ENCODE data around the gene PPFIBP1.
"Not testable (repeated sequence)": the region's sequence is repeated elsewhere in the genome, so short reads cannot be mapped to it uniquely, and the experiment has no call there.

Gene PPFIBP1

DNA sequence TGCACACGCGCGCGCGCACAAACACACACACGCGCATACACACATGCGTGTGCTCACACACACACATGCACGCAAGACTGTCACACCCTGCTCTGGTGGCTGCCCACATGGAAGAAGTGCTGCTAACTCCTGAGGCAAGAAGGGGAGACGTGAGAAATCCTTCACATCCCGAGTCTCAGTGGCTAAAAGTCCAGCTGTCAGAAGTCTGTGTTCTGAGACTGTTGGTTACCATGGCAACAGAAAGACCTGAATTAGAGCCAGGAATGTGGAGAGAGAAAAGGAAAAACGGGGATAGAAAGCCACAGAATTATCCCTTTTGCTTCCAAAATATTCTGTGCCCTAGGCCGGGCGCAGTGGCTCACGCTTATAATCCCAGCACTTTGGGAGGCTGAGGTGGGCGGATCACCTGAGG, 71.2 kb downstream of the PPFIBP1 start:
- DNase-seq, result peak; percentile 84

DNA sequence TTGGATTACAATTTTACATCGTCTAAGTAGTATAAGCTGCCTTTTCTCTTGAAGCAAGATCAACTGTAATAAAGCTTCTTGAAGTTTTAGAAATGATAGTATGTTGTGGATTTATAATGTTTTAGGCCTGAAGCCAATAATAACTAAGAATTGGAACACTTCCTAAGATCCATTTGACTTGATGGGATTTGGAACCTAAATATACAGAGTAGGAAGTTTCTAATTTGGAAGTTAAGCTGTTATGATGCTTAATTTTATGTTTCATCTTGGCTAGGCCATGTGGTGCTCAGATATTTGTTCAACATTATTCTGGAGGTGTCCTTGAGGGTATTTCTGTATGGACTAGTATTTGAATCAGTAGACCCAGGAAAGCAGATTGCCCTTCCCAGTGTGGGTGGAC, 74.9 kb downstream of the PPFIBP1 start:
- DNase-seq, result not testable (repeated sequence)

DNA sequence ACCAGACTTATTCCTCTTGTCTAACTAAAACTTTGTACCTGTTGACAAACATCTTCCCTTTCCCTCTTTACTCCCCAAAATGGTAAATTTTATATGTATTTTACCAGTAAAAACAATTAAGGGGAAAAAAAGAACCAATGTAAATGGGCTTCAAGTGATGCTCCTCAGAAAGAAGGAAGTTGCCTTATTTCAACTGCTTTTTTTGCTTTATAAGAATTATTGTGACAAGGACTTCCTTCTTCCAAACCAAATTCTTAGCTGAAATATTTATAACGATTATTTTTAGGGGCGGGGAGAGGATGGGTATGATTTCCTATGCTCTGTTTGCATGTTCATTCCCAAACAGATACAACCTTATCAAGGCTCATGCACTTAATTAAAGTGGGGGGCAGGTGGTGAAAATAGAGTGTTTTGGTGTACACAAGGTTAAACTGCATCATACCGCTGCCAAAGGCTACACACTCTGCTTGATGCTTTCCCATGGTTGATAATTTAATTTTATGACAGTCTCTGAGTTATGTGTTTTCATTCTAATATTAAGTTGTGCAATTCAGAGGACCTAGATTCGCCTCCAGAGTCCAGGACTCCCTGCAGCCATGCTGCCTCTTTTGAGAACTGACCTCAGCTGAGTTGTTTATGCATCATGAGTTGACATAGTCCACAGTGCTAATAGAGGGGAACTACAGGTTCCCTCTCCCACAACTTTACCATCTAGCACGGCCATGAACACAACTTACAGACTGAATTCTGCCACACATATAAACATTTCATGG, 77.2 kb downstream of the PPFIBP1 start:
- not testable (repeated sequence) for DNase-seq

DNA sequence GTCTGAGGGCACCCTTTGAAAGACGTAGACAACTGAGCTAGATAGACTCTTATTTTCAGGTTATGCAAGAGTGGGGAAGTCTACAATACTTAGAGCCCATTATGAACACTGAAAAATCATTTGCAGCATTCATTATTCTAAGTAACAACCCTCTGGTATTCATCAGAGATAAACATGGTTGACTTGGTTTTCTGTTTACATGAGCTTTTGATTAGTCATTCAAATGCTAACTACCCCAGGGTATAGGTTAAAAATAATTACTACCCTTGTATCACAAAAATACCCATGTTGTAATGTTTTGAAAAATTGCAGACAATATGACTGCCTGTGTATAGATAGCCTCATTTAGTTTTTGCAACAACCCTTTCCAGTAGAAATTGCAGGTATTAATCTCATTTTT, 78.5 kb downstream of the PPFIBP1 start:
- DNase-seq, result no peak

DNA sequence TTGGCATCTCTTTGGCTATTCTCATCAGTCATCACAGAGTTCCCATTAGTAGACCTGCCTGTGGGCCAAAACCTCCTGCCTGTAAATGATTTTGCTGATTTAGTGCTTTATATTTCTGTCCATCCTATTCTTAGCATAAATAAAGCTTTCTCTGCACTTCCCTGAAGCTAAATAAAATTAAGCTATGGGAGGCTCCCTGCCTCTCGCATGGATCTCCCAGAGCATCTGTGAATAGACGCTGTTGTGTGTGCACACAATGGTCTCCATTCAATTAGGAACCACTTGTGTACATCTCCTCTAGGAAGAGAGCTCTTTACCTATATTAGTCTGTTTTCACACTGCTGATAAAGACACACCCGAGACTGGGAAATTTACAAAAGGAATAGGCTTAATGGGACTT, 80.4 kb downstream of the PPFIBP1 start:
- no peak for DNase-seq

DNA sequence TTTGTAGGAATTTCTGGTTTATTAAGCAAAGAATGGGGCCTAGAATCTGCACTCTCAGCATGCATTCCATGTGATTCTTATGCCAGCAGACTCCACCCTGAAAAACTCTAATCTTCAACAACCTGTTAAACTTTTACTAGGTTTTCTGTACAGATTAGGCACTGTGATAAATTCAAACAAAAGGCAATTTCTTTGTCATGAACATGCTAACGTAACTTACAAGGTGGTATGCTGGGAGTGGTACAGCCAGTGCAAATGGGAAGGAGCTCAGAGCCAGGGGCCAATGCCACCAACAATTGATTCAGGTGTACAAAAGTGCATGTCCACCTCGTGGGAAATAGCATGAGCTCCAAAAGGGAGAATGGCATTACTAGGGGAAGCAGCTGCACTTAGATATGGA, 83.0 kb downstream of the PPFIBP1 start:
- no peak for DNase-seq

DNA sequence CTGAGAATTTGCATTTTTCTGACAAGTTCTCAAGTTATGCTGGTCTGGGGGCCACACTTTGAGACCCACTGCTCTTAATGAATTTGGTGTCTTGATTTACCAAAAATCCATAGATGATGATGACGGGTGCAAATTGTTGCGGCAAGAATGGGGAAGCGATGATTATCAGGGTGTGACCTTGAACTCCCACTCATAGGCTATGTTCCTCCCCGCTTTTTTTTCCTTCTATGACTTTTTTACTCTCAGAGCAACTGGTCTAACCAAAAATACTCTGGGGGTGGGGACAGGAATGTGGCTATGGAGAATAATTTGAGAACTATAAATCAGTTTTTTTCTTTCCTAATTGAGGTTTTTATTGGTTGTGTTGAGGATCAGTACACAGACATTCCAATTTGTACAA, 83.6 kb downstream of the PPFIBP1 start:
- DNase-seq, result no peak

DNA sequence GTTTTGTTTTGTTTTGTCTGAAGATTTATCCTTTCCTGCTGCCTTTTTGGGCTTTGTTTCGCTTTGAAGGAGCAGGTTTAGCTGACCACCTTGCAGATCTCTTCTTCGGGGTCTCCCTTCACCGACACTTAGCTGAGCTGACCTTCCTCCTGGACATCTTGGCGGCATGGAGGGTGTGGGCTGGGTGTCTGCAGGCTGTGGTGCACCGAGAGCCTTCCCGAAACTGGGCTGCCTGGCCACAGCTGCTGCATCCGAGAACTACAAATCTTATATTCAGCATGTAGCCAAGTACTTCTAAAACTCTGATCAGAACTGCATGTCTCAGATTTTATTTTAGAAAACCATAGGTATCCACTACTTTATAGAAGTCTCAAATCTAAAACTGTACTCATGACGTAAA, 84.9 kb downstream of the PPFIBP1 start:
- DNase-seq, result no peak

DNA sequence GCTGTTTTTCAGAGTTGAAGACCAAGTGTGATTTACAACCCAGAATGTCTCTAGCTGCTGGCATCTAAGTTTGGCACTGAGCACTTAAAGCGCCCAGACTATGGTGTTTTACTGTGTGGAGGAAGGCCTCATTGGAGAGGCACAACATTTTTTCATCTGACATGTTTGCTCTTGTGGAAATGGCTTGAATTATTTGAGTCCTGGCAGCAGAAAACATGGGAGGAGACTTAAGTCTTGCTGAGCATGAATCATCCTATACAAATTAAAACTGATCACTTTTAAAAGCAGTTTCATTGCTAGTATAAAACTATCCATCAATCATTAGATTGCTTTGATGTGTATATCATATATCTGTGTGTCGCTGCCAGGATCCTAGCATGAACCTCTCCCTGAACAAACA, 86.4 kb downstream of the PPFIBP1 start:
- DNase-seq, result no peak

DNA sequence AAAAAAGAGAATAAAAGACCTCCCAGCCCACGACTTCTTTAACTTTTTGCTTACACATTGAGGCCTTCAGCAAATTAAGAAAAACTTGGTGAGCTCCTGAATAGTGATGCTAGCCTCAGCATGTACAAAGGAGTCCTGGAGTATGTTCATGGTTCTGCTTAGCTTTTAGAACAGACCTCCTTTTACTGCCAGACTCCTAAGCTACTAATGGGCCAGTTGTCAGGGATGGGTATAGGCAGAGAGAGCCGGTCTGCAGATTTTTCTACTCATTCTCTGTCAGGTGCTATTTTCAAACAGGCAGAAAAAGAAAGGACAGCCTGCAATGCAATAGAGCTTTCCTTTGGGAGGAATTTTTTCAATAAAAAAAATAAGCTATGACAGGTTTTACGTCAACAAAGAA, 90.4 kb downstream of the PPFIBP1 start:
- no peak for DNase-seq

DNA sequence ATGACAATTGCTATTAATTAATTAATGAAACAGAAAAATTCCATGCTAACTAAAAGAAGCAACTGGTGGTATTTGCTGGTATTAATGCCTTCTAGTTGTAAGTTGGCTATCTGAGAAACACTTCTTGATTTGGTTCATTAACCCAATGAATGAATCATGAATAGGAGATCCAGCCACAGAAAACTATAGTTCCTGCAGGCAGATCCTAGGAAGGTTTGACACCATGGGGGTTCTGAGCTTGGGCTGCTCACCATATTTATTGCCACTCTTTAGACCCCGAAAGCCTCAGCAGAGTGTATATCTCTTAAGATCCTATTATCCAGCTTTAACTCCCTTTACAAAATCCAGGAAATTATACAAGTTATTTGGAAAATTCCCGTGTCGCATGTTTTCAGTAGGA, 90.9 kb downstream of the PPFIBP1 start:
- DNase-seq, result no peak

DNA sequence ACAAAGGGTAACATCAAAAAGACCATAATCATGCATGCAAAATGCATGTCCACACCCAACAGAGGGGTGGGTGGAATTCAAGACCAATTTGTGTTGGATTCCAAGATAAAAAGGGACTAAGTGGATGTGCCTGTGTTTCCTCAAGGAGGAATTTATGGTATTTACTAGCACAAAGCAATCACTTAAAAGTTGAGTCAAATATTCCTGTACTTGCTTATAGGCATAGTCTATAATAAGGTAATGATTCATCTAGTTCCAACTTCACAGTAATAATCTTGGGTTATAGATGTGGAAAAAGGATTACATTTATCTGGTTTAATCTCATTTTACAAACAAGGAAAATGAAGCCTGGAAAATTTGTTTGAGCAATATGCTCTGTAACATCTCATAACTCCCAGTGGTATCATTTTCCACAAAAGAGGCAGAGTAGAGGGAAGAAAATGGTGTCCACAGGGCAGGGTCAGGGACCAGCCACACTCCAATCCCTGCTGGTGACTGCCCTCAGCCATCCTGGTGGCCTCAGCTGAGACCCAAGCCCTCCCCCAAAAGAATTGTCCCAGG, 91.4 kb downstream of the PPFIBP1 start:
- DNase-seq, result no peak

DNA sequence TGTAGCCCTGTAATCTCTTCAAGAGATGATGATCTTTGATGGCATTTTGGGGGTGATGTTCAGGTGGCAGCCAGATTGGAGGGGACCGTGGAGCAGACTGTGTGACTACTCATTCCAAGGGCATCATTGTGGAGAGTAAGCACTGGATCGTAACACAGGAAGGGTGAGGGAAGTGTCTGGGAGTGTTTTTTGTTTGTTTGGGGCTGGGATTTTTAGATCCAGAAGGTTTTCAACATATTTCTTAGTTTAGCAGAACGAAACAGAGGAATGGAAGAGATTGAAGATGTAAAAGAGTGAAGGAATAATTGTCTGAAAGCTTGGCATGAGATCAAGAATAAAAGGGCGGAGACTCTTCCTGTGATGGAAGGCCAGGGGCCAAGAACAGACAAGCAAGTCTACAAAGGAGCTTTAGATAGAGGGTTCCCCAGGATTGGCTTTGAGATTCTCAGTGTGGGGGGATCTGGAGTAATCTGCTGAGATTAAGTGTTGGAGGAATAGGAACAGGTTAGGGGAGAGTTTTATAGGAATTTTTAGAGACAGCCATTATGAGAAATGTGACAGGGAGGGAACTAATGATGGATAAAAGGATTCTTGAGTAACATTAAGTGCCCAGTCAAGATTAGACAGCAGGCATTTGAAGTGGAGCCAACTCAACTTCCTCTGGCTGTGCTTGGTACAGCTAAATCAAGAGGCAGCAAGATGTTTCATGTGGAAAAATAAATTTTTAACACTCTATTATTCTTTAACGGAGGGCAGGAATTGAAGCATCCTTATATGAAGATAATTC, 92.5 kb downstream of the PPFIBP1 start:
- DNase-seq, result no peak

DNA sequence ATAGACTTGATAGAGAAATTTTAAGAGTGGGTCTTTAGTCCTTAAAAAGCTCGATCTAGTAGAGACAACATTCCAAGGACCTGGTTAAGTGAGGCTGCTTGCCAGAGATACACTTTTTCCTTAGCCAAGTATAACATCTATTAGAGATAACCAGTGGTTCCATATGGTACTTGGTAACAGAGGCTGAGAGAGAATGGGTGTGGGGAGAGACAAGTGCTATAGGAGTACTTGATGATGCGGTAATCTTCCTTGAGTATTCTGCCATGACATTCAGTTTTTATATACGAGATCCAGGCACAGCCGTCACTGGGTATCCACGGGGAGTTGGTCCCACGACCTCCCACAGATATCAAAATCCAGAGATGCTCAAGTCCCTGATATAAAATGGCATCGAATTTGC, 94.8 kb downstream of the PPFIBP1 start:
- no peak for DNase-seq

DNA sequence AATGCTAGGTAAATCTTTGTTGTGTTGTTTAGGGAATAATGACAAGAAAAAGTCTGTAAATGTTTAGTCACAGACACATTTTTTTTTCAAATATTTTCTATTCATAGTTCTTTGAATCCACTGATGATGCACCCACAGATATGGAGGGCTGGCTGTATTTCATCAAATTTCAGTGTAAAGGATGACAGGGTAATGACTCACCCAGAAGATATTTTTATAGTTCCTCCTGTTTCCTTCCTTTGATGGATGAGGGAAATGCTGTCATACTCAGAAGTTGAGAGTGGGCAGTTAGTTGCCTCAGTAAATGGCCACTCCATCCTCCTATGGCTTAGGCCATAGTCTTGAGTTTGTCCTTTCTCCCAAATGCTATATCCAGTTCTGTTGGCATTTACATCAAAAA, 95.3 kb downstream of the PPFIBP1 start:
- no peak for DNase-seq

DNA sequence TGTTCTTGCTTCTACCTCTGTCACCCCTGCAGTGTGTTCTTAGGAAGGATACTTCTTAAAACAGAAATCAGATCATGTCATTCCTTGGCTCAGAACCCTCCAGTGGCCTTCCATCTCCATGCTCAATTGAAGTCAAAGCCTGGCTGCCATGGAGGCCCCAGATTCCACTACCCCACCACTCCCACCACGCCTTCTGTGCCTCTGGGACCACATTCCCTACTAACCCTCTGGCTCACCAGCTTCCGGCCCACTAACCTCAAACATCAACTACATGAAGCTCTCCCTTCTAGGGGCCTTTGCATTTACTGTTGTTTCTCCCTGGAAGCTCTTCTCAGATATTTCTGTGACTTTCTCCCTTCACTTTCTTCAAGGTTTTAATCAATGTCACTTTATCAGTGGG, 96.1 kb downstream of the PPFIBP1 start:
- DNase-seq, result no peak

DNA sequence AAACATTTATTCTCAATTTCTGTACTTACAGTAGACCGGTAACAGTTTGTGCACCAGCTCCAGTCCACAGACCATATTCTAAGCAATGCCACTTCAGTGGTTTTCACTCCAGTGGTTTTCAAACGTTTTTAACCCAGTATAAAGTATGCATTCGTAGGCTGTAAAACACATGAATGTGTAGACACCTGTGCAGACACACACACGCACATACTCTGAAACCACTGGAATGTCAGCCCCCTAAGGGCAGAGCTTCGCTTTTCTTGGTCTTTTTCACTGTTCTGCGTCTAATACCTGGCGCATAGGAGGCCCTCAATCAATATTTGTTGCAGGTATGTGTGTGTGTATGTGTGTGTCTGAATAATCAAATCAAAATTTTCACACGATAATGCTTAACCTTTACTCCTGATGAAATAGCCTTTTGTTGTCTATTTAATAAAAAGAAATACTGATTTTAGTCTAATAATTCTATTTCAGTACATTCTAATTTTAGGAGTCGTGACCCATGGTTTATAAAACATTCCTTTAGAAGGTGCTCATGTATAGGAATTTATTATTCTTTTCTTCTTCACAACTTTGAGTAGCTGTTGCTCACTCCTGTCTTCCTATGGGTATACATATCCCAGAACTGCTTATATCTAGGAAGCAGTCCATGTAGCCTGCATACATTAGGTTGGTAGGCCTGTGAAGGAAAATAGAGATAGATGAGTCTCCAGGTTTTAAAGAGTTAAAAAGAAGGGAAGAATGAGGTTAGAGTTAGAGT, 98.6 kb downstream of the PPFIBP1 start:
- no peak for DNase-seq

DNA sequence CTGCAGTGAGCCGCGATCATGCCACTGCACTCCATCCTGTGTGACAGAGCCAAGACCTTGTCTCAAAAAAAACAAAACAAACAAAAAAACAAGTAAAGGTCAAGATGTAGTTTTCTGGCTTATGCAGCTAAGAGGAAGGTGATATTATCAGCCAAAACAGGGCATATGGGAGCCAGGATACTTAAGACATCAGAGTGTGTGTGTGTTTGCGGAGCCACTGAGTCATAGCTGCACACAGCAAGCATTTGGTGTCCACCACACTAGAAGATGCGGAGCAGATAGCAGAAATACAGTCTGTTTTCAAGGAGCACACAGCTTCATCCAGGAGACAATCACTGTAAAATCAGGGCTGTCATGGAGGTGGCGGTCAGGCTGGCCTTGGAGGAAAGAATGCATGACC, 99.6 kb downstream of the PPFIBP1 start:
- no peak for DNase-seq

DNA sequence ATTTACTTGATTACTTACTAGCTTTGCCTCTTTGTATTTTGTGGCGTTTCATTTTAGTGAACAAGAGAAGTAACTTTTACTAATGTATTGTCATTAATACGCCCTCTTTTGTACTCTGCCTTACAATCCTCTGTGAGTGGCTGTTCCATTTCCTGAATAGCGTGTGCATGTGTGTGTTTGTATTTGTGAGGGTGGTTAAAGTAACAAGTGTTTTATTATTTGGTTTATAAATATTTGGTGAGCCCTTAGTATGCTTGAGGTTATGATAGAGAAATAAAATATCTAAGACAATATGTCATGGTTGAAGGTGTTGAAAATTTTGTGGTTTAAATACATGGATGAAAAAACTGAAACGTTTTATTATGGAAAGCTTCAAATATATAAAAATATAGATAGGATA, 100.6 kb downstream of the PPFIBP1 start:
- no peak for DNase-seq

DNA sequence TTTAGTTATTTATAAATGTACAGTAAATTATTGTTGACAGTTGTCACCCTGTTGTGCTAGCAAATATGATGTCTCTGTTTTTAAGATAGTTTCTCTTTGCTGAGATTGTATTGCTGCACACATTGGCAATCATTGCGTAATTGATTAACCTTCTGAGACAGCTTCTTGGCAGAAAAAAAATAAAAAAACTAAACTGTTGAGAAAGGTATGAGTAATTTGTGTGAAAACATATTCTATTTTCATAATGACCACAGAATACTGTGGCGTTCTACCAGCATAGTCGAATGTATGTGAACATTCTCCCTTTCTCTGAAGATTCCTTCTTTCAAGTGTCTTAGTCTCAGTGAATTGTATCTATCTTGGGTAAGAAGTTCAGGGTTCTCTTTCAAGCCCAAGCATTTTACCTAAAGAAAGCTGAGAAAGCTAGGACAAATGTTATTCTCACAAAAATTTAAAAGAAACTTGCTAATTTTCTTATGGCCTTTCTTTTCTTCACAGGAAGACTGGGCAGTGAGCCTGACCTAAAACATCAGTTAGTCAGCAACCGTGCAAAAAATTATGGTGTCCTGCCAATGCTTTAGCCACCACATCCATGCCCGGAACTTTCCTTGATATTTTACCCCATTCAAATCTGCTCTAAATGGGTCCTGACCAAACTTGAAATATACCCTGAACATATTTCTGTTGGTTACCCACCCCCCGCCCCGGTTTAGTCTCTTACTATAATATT, 103.3 kb downstream of the PPFIBP1 start:
- DNase-seq, result peak; percentile 49

DNA sequence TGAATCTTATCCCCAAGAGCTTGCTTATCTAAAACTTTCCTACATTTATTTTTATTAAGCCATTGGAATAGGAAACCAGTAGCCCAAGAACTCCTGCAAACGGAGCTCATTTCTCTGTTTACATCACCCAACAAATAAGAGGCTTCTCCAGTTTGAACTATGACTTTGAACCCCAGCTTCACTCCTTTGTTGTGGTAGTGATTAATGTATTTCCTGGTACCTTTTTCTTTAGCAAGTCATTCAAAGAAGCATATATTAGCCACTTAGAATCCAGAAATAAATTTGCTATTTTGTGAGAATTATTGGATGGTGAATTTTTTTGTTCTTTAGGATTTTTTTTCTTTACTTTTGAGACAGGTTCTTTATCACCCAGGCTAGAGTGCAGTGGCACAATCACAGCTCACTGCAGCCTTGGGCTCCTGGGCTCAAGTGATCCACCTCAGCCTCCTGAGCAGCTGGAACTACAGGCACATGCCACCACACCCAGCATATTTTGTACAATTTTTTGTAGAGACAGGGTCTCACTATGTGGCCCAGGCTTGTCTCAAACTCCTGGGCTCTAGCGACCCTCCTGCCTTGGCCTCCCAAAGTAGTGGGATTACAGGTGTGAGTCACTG, 104.0 kb downstream of the PPFIBP1 start:
- DNase-seq, result not testable (repeated sequence)

DNA sequence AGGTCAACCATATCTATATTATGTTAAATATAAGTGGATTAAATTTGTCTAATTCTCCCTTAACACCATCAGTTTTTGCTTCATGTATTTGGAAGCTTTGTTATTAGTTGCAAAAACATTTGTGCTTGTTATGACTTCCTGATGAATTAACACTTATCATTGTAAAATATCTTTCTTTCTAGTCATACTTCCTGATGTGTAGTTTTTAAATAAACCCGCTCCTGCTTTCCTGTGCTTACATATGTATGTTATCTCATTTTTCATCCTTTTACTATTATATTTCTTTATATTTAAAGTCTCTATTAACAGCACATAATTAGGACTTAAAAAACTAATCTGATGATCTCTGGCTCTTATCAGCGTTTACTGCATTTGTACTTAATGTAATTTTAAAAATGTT, 106.2 kb downstream of the PPFIBP1 start:
- not testable (repeated sequence) for DNase-seq

Measured in femur (tissue), 1 donor.